ENCODE results near the gene TRPM1. TPM values are rescaled to one million over a fixed set of nuclear protein-coding genes. Genes with fewer than 3 reads are reported as not detected.

The TRPM1 gene
- total and polyA plus RNA-seq, 4 donors, result 0.09 TPM; not detected in 3

- ATAC-seq (ENCODE audit: insufficient read depth, low FRiP score), result no peak
- Histone ChIP-seq H3K27me3 (ENCODE audit: control insufficient read depth in 3 of 3, insufficient read depth in 3 of 3, low read length in 2 of 3) (no peaks in the 10 kb centered on the region), H3K9me3 (ENCODE audit: control insufficient read depth in 4 of 4, insufficient read depth in 3 of 4, low read length in 3 of 4) (no peaks in the 10 kb centered on the region), H3K36me3 (ENCODE audit: control insufficient read depth in 4 of 4, insufficient read depth in 4 of 4, low read length in 4 of 4) (no peaks in the 10 kb centered on the region), H3K4me1 (ENCODE audit: control insufficient read depth in 5 of 5, insufficient read depth in 5 of 5, low read length in 5 of 5) (peaks cover 0 to 18% (median 0%) of the 10 kb centered on the region in 5 donors), H3K9ac (ENCODE audit: insufficient read depth in 1 of 2, low read length in 2 of 2) (no peak overlapping the region), H3K4me3 (no peak overlapping the region), H3K27ac (ENCODE audit: low read depth in 1 of 2, low read length in 1 of 2) (no peak overlapping the region)
- DNase-seq, result no peak
- 80 to 91% methylated on average over 6 of the region's 6 CpGs for WGBS, 2 donors
- no peak for TF ChIP-seq CTCF (IDR thresholded peaks at IDR 0.05; ENCODE audit: control extremely low read depth, extremely low read depth)
These were observed 17.3 kb downstream of the TRPM1 start for GRCh38 chr15:31084176-31084575.

GRCh38 chr15:31083370-31083780 is 18.1 kb downstream of the TRPM1 start:
- TF ChIP-seq CTCF (IDR thresholded peaks at IDR 0.05; ENCODE audit: control extremely low read depth, extremely low read depth), result no peak
- H3K27ac ChIP-seq (ENCODE audit: low read depth in 1 of 2, low read length in 1 of 2), result no peak overlapping the region
- H3K4me1 ChIP-seq (ENCODE audit: control insufficient read depth in 5 of 5, insufficient read depth in 5 of 5, low read length in 5 of 5), result peaks cover 0 to 19% (median 0%) of the 10 kb centered on the region in 5 donors
- DNase-seq (no peak), ATAC-seq (ENCODE audit: insufficient read depth, low FRiP score) (no peak)
- no peak overlapping the region for H3K4me3 ChIP-seq
- H3K9me3 ChIP-seq (ENCODE audit: control insufficient read depth in 4 of 4, insufficient read depth in 3 of 4, low read length in 3 of 4), result no peaks in the 10 kb centered on the region
- H3K27me3 ChIP-seq (ENCODE audit: control insufficient read depth in 3 of 3, insufficient read depth in 3 of 3, low read length in 2 of 3), result no peaks in the 10 kb centered on the region
- H3K36me3 ChIP-seq (ENCODE audit: control insufficient read depth in 4 of 4, insufficient read depth in 4 of 4, low read length in 4 of 4), result no peaks in the 10 kb centered on the region
- WGBS, 2 donors, result 45 to 52% methylated on average over 6 of the region's 6 CpGs
- no peak overlapping the region for H3K9ac ChIP-seq (ENCODE audit: insufficient read depth in 1 of 2, low read length in 2 of 2)

GRCh38 chr15:31082771-31083369 is 18.7 kb downstream of the TRPM1 start:
- ATAC-seq (ENCODE audit: insufficient read depth, low FRiP score), result no peak
- Histone ChIP-seq H3K27me3 (ENCODE audit: control insufficient read depth in 3 of 3, insufficient read depth in 3 of 3, low read length in 2 of 3) (no peaks in the 10 kb centered on the region), H3K4me1 (ENCODE audit: control insufficient read depth in 5 of 5, insufficient read depth in 5 of 5, low read length in 5 of 5) (peaks cover 0 to 19% (median 0%) of the 10 kb centered on the region in 5 donors), H3K27ac (ENCODE audit: low read depth in 1 of 2, low read length in 1 of 2) (no peak overlapping the region), H3K4me3 (no peak overlapping the region), H3K9me3 (ENCODE audit: control insufficient read depth in 4 of 4, insufficient read depth in 3 of 4, low read length in 3 of 4) (no peaks in the 10 kb centered on the region), H3K9ac (ENCODE audit: insufficient read depth in 1 of 2, low read length in 2 of 2) (no peak overlapping the region), H3K36me3 (ENCODE audit: control insufficient read depth in 4 of 4, insufficient read depth in 4 of 4, low read length in 4 of 4) (no peaks in the 10 kb centered on the region)
- 73 to 80% methylated on average over 11 of the region's 11 CpGs for WGBS, 2 donors
- TF ChIP-seq CTCF (IDR thresholded peaks at IDR 0.05; ENCODE audit: control extremely low read depth, extremely low read depth), result no peak
- no peak for DNase-seq

Data from lung (tissue), 12 donors.